HG03432 (cell line): ENCODE data around the gene PRRC2C.
"Not testable (repeated sequence)": the region's sequence is repeated elsewhere in the genome, so short reads cannot be mapped to it uniquely, and the experiment has no call there.

Experiments
- ATAC-seq: cut with Tn5 transposase; IDR thresholded peaks from one replicate; pipeline ENCODE4 v1.9.1; 2021; ENCODE audit warnings: mild to moderate bottlenecking, moderate library complexity; ENCODE audit not compliant: unreplicated experiment

The PRRC2C gene

DNA sequence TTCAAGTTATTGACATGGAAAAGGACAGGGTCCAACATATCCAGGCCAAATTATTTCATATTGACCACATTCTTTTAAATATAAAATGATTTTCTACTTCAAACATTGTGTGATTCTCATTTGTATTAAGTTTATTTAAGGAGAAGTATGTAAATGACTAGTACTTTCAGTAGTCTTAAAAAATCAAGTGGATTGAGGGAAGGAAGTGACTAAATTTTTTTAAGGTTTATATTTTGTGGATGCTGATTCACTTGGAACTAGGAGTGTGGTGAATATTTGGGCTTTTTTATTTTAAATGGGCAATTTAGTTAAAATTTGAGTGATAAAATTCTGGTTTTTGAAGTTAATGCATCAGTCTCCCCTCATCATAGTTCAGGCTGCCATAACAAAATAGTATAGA, 10.1 kb downstream of the PRRC2C start:
- ATAC-seq, result no peak

DNA sequence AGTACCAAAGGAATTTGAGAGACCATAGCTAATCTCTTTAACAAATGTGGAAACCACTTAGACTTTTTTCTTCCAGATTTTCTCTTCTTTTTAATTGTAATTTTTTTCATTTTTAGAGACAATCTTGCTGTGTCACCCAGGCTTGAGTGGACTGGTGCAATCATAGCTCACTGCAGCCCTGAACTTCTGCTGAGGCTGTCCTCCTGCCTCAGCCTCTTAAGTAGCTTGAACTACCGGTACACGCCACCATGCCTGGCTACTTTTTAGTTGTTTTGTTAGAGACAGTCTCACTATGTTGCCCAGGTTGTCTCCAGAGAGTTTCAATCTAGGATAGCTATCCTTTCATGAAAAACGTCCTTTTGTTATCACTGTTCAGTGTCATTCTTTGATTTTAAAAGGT, 15.0 kb downstream of the PRRC2C start:
- no peak for ATAC-seq

DNA sequence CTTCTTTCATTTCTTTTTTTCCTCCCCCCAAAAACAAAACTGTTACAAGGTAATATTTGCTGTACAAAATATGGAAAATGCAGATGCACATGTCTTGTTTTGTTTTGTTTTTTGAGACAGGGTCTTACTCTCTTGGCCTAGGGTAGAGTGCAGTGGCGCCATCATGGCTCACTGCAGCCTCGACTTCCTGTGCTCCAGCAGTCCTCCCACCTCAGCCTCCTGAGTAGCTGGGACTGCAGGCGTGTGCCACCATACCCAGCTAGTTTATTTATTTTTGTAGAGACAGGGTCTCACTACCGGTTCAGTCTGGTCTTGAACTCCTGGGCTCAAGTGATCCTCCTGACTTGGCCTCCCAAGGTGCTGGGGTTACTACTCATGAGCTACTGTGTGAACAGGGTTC, 15.5 kb downstream of the PRRC2C start:
- no peak for ATAC-seq

DNA sequence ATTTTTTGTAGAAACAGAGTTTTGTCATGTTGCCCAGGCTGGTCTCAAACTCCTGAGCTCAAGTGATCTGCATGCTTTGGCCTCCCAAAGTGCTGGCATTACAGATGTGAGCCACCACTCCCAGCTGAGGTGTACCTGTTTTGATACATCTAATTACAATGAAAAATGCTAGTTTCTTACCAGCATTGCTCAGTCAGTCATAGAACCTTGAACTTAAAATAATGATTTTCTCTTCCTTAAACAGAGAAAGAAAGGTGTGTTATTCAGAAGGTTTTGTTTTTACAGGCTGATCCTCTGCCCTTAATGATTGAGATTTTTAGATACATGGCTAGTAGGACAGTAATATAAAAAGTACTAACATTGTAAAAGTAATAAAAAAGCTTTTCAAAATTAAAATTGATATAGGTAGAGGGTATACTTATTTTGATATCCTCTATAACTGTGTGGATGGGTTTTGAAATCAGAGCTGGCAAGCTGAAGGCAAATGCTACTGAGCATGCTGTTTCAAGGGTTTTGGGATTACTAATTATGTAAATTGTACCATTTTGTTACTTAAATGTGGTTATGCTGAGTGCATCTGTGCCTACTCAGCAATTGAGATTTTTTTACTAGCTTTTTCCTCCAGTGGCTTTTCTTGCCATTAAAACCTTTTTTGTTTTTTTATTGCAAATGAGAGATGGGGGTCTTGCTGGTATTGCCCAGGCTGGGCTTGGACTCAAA, 16.1 kb downstream of the PRRC2C start:
- ATAC-seq, result peak; percentile 89

DNA sequence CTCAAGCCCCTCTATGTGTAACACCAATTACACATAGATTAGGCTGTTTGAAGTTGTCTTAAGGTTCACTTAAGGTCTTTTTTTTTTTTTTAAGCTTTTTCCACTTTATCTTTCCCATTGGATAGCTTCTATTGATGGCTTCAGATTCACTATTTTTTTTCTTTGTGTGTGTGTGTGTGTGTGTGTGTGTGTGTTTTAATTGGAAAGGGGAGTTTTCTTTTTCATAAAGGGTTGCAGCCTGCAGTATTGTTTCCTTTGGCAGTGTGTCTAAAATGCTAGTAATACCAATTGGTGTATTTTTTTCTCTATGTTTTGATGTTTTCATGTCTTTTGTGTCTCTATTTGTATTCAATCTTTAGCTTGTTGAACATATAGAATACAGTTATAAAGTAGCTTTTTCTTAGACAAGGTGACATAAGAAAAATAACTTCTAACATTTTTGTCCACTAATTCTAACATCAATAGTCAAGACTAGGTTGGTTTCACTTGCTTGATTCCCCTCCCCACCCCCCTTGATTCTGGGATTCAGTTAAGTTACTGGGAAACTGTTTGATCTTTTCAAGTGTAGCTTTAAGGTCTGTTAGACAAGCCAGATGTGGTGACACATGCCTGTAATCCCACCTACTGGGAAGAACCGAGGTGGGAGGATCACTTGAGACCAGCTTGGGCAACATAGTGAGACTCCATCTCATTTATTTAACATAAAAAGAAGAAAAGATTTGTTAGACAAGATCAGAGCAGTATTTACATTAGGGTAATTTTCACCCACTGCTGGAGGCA, 21.4 kb downstream of the PRRC2C start:
- ATAC-seq, result no peak

DNA sequence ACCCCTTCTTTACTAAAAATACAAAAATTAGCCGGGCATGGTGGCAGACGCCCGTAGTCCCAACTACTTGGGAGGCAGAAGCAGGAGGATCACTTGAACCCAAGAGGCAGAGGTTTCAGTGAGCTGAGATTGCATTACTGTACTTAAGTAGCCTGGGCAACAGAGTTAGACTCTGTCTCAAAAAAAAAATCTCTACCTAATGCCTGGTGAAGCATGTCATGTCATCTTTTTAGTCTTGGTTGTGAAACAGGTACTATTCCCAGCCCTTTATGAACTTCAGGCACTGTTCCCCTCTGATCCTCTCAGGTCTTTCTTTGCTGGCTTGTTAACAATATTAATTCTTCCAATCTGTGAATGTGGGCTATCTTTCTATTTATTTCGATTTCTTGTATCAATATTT, 22.1 kb downstream of the PRRC2C start:
- no peak for ATAC-seq

DNA sequence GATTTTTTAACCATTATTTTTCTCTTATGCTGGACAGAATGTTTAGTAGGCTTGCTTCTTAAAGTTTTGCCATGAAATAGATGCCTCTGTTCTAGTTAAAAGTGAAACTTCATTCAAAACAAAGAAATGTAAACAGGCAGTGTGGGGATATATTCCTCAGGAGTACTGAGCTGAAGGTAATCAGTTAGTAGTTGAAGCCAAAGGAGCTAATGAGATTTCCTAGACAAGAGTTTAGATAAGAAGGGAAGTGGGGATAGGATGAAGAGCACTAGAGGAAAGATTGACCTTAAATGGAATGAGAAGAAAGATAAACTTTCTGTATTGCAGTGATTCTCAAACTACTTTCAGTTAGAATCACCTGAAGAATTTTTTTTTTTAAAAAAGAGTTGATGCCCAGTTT, 23.9 kb downstream of the PRRC2C start:
- ATAC-seq, result no peak

DNA sequence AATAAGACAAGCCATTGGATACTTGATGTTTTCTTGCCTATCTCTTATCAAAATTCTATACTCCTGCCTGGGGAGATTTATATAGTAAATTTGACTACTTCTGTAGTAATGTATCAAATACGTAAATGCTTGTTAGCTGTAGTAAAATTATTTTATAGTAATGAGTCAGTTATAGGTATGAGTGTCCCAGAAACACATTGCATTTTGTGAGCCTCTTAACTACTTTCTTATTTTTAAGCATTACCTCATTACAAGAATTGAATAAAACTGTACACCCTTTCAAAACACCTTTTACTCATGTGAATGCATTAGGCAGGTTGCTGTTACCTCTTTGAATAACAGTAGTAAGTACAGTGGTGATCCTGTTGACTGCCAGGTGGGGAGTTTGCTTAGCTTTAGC, 28.4 kb downstream of the PRRC2C start:
- ATAC-seq, result no peak

DNA sequence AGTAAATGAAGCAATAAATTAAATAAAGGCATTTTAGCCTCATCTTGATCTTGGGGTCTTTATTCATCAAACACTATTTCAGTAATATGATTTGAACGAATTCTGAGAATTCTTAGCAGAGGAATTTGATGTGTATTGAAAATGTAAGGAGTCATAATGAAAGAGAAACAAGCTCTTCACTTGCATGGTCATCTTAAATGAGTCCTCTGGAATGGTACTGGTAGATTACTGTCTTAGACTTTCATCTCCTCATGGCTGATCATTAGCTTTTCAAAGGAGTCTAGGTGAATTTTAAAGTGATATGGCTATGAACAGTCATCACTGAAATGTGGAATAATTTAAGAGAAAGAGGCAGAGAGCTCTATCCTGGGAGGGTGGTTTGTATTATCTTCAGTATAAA, 30.0 kb downstream of the PRRC2C start:
- peak; percentile 75 for ATAC-seq

DNA sequence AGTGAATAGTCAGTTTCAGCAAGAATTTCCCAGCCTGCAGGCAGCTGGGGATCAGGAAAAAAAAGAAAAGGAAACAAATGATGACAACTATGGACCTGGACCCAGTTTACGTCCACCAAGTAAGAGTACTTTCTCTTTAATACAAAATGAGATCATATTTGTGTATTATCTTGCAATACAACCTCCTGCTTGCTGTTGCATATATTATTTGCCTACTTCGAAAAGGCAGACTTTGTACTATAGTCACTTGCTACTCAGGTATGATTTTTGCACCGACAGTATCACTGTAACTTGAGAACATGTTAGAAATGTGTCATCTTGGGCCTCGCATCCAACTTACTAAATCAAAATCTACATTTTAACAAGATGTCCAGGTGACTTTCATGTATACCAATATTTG, 30.4 kb downstream of the PRRC2C start:
- ATAC-seq, result no peak

DNA sequence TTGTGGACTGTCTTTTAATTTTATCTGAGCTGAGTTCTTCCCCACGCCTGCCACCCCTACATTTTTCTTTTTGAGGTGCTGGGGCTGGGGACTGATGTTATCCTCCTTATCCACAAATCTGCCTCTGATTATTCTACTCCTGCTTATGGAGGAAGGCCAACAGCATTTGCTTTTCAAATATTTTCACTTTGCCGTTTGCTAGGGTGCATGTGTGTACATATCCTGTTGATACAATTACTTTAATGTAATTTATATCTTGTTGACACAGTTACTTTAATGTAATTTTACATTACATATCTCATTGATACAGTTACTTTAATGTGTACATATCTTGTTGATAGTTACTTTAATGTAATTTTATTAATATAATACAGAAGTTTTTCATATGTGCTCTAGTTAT, 36.2 kb downstream of the PRRC2C start:
- no peak for ATAC-seq

DNA sequence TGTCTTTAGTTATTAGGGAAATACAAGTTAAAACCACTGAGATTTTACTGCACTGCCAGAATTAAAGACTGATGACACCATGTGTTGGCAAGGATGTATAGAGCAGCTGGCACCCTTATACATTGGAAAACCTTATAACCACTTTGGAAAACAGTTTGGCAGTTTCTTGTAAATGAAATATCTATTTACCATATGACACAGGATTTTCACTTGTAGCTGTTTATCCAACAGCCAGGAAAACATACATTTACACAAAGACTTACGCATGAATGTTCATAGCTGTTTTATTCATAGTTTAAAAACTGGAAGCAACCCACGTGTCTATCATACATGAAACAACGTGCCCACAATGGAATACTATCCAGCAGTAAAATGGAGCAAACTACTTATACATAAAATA, 45.3 kb downstream of the PRRC2C start:
- no peak for ATAC-seq

DNA sequence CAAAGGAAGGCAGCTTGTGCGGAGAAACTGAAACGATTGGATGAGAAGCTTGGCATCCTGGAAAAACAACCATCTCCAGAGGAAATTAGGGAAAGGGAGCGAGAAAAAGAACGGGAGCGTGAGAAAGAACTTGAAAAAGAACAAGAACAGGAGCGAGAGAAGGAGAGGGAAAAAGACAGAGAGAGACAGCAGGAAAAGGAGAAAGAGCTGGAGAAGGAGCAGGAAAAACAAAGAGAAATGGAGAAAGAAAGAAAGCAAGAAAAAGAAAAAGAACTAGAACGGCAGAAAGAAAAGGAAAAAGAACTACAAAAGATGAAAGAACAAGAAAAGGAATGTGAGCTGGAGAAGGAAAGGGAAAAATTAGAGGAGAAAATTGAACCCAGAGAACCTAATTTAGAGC, 47.2 kb downstream of the PRRC2C start:
- ATAC-seq, result no peak

DNA sequence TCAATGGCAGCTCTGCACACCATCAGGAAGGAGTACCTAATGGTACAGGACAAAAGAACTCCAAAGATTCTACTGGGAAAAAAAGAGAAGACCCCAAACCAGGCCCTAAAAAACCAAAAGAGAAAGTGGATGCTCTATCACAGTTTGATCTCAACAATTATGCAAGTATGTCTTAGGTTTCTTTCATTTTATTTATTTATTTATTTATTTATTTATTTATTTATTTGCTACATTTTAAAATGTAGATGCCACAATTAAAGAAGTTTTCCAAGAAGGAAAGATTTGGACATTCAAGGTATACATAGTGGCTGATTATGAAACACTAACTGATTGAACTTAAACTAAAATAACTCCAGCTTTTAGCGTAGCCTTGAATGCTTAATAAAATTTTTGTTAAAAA, 60.2 kb downstream of the PRRC2C start:
- no peak for ATAC-seq

DNA sequence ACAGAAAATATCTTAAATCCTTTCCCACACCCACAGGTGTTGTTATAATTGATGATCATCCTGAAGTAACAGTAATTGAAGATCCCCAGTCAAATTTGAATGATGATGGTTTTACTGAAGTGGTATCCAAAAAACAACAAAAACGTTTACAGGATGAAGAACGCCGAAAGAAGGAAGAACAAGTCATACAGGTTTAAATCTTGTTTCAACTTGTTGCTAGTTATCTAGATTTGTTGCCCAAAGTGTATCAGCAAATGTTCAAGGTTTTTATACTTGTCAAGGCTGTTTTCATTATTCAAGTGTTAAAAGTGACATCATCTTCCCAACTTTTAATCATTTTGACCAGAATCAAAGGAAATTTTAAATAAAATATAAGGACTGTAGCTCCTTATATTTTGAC, 64.7 kb downstream of the PRRC2C start:
- ATAC-seq, result no peak

DNA sequence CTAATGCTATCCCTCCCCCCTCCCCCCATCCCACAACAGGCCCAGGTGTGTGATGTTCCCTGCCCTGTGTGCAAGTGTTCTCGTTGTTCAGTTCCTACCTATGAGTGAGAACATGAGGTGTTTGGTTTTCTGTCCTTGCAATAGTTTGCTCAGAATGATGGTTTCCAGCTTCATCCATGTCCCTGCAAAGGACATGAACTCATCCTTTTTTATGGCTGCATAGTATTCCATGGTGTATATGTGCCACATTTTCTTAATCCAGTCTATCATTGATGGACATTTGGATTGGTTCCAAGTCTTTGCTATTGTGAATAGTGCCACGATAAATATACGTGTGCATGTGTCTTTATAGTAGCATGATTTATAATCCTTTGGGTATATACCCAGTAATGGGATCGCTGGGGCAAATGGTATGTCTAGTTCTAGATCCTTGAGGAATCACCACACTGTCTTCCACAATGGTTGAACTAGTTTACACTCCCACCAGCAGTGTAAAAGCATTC, 65.3 kb downstream of the PRRC2C start:
- not testable (repeated sequence) for ATAC-seq

DNA sequence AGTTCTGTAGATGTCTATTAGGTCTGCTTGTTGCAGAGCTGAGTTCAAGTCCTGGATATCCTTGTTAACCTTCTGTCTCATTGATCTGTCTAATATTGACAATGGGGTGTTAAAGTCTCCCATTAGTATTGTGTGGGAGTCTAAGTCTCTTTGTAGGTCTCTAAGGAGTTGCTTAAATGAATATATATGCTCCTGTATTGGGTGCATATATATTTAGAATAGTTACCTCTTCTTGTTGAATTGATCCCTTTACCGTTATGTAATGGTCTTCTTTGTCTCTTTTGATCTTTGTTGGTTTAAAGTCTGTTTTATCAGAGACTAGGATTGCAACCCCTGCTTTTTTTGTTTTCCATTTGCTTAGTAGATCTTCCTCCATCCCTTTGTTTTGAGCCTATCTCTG, 68.6 kb downstream of the PRRC2C start:
- not testable (repeated sequence) for ATAC-seq

DNA sequence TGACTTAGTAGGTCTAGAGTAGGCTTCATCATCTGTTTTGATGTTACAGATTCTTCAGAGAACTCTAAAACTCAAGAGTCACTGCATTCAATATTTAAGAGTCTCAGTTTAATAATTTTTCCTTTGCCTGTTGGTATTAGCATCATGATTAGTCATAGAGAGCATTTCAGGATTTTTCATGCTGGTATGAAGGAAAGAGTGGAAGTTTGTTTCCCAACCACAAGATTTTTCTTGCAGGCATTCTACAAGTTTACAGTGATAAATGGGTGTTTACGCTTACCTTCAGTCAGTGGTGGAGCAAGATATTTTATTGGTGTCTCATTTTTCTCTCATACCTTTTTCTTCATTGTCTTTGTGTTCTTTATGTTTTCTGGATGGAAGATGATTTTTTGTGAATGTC, 78.3 kb downstream of the PRRC2C start:
- no peak for ATAC-seq

DNA sequence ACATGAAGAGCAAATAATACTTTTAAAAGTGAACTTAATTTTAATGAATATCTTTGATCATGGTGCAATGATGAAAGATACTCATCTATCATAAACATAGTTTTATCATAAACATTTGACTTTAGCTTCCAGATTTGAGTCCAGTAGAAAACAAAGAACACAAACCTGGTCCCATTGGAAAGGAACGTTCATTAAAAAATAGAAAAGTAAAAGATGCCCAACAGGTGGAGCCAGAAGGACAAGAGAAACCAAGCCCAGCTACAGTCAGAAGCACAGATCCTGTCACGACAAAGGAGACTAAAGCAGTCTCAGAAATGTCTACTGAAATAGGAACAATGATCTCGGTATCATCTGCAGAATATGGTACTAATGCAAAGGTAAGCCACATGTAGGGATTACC, 81.1 kb downstream of the PRRC2C start:
- no peak for ATAC-seq

DNA sequence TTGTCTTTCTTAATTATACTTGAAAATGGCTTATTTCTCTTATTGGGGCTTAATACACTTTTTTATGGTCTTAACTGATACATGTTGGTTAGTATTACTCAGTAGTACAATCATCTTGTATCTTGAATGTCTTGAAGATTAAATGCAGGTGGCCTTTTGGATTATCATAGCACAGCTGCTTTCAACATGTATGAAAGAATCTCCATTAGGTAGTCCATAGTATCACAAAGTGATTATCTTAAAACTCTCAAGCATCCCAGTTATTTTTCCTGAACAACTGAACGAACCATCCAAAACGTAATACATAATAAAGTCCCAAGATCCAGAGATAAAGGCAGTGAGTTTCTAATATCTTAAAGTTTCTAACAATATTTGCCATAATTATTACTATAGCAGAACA, 85.0 kb downstream of the PRRC2C start:
- no peak for ATAC-seq

DNA sequence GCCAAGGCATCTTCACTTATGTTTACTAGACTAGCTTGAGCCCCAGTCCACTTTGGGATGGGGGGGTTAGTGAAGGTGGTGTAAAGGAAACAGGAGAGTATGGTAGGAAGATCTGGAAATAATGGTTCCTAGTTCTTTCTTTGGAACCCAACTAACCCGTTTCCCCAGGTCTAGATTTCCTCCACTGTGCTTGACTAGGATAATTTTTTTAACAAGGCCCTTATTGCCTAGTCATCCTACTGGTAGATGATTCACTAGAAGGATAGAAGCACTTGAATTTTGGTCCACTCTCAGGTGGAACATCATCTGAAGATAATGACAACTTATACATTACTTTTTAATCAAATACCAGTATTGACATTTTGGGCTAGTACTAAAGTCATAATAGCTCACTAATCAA, 90.8 kb downstream of the PRRC2C start:
- ATAC-seq, result no peak

DNA sequence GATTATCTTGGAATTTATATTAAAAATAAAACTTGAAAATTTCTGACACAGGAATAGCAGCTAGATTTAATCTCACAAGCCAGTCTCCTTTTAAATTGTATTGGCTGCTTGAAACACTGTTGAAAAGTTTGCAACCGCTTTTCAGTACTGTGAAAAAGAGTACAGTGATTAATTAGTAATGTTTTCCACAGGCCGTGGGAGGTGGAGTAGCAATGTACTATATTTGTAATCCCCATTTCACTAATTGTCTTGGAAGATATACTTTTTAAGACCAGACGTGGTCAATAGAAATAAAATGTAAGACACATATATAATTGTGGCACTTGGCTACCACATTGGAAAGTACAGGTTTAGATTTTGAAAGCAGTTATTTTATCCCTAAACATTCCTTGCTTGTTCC, 95.9 kb downstream of the PRRC2C start:
- no peak for ATAC-seq
